GM18502 (cell line): ENCODE data around the gene OAS2.

Experiments
- ATAC-seq: cut with Tn5 transposase; IDR thresholded peaks from one replicate; pipeline ENCODE4 v1.9.1; 2021; ENCODE audit warnings: mild to moderate bottlenecking; ENCODE audit not compliant: unreplicated experiment, poor library complexity

OAS2 gene

GRCh38 chr12:113055594-113056380, 77.5 kb downstream of the OAS2 start:
- no peak for ATAC-seq

- no peak for ATAC-seq
Observed at GRCh38 chr12:113056381-113056630, 78.0 kb downstream of the OAS2 start.

- no peak for ATAC-seq
Observed at GRCh38 chr12:113056631-113057488, 78.5 kb downstream of the OAS2 start, which contains the start of gene DTX1. DTX1 (plus strand) TSS chr12:113056730; CDS start chr12:113058193, 1,463 bp downstream.

- ATAC-seq: no peak
Observed at GRCh38 chr12:113057565-113058485, 79.5 kb downstream of the OAS2 start.

GRCh38 chr12:113058553-113058952, 80.2 kb downstream of the OAS2 start:
- no peak for ATAC-seq

GRCh38 chr12:113059071-113059595, 80.8 kb downstream of the OAS2 start:
- no peak for ATAC-seq

- ATAC-seq: no peak
Observed at GRCh38 chr12:113060336-113060960, 82.1 kb downstream of the OAS2 start.

- no peak for ATAC-seq
Observed at GRCh38 chr12:113061061-113061694, 82.9 kb downstream of the OAS2 start.
